Endothelial cell of umbilical vein (primary cell): ENCODE results near the gene TMEFF2.

Source experiments
- CTCF ChIP-seq, 2 donors: IDR thresholded peaks; 1 replicate in 1 of 2; 2 replicates in 1 of 2; pipeline ENCODE4 v1.5.1; 2011; ENCODE audit warnings: low read length in 2 of 2, mild to moderate bottlenecking in 2 of 2, moderate library complexity in 2 of 2, control low read depth in 1 of 2, inconsistent platforms in 1 of 2, low read depth in 1 of 2; ENCODE audit not compliant: insufficient read depth in 1 of 2; ENCODE audit errors: extremely low read depth in 1 of 2
- POLR2A ChIP-seq: IDR thresholded peaks from 2 replicates; pipeline ENCODE4 v1.6.1; 2012; ENCODE audit warnings: low read depth, mild to moderate bottlenecking, control low read depth, low read length
- POLR2AphosphoS5 ChIP-seq: IDR thresholded peaks from 2 replicates; pipeline ENCODE4 v1.6.1; 2012; ENCODE audit warnings: low read depth, mild to moderate bottlenecking, control low read depth, low read length, moderate library complexity; ENCODE audit not compliant: insufficient read depth

DNA sequence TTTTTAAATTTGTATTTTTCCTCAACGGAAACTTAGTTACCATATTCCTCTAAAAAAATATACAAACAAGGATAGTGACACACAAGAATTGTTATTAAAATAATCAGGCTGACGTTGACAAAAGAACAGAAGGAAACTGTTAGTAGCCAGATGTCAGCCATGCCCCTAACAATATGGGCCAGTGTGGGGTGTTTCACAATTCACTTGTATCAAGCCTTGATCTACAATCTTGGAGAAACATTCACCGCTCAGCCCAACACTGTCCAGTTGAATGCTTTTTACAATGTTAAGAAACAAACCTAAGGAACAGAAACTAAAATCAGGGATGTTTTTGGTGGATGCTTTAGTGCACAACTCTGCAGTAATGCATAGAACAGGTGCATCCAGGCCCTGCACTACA, 44.6 kb downstream of the TMEFF2 start:
- TF ChIP-seq POLR2AphosphoS5 = no peak
- TF ChIP-seq POLR2A = no peak
- TF ChIP-seq CTCF (IDR thresholded peaks at IDR 0.05; ENCODE audit: extremely low read depth in 1 of 2, insufficient read depth in 1 of 2, low read depth in 1 of 2, low read length in 2 of 2) = no peak
